Ascending aorta (tissue), 2 donors: ENCODE measurements around the gene LINC00632. TPM values are rescaled to one million over a fixed set of nuclear protein-coding genes. Genes with fewer than 3 reads are reported as not detected.
"Not testable (repeated sequence)": the region's sequence is repeated elsewhere in the genome, so short reads cannot be mapped to it uniquely, and the experiment has no call there.

Experiments used
- DNase-seq, 2 donors: peaks; one replicate each; pipeline ENCODE4 v3.0.0-alpha.2; 2019; ENCODE audit warnings: low spot score in 2 of 2
- H3K27ac ChIP-seq, 2 donors: fragments of 200-600 bp; sonication (generic); one replicate each; pipeline ENCODE4 v1.5.1; 2016 to 2017; ENCODE audit warnings: mild to moderate bottlenecking in 1 of 2
- H3K27me3 ChIP-seq: fragments of 200-600 bp; sonication (generic); one replicate; pipeline ENCODE4 v1.5.1; 2017
- H3K36me3 ChIP-seq, 2 donors: fragments of 200-600 bp; sonication (generic); one replicate each; pipeline ENCODE4 v1.5.1; 2016
- H3K4me1 ChIP-seq, 2 donors: fragments of 200-600 bp; sonication (generic); one replicate each; pipeline ENCODE4 v1.5.1; 2016 to 2017; ENCODE audit warnings: mild to moderate bottlenecking in 1 of 2
- H3K4me3 ChIP-seq, 2 donors: fragments of 200-600 bp; sonication (generic); one replicate each; pipeline ENCODE4 v1.5.1; 2016 to 2017; ENCODE audit warnings: mild to moderate bottlenecking in 1 of 2
- H3K9me3 ChIP-seq, 2 donors: fragments of 200-600 bp; sonication (generic); one replicate each; pipeline ENCODE4 v1.5.1; 2016
- CTCF ChIP-seq, 3 experiments: fragments of 200-600 bp in 2 of 3; fragments of 450-650 bp in 1 of 3; sonication (generic) in 2 of 3; IDR thresholded peaks; one replicate each; pipeline ENCODE4 v1.5.1; 2016 to 2019; ENCODE audit warnings: antibody characterized with exemption in 3 of 3, mild to moderate bottlenecking in 1 of 3, moderate library complexity in 1 of 3
- intact Hi-C: fragments of 100-400 bp; cut with DNase I; formaldehyde crosslinking; loops from one replicate; pipeline ENCODE4 v1.15.1; 2023
- total RNA-seq: library from RNA; depleted of rRNA; stranded (reverse); fragments of >200 nt; gene quantifications from one replicate; pipeline ENCODE4 v1.1.0, GENCODE V29; 2016

The LINC00632 gene
- total RNA-seq, result 93.2 TPM

DNA sequence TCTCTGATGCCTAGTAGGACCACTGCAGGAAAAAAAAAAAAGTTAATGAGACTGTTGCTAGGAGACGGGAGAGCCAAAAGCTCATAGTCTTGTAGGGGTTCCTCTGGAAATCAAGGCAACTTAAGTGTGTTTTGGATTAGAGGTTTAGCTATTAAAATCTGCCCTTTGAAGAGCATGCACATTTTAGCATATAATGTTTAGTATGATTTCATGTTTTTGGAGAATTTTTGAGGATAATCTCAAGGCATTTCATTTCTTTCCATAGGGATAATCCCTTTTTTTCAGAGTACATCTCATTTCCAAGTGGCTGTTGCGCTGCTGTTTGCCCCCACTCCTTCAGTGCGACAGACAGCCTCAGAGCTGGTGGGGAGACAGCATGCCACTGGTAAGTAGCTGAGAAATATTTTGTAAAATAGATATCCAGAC lies at the start of gene LINC00632:
Gene LINC00632 (plus strand): TSS at position 339 of the 426 bp plus-strand sequence.
- intact Hi-C loops, result no loop called here
- no peaks in the 10 kb centered on the region for H3K27me3 ChIP-seq
- H3K36me3 ChIP-seq, result no peaks in the 10 kb centered on the region
- no peaks in the 10 kb centered on the region for H3K4me1 ChIP-seq
- TF ChIP-seq CTCF (IDR thresholded peaks at IDR 0.05), result no peak
- no peak within 1 kb of the TSS for H3K4me3 ChIP-seq
- H3K9me3 ChIP-seq, result no peaks in the 10 kb centered on the region
- no peak within 1 kb of the TSS for H3K27ac ChIP-seq
- DNase-seq, result no peak

GRCh38 chrX:140661643-140662042 lies 47.9 kb upstream of the LINC00632 start:
- H3K9me3 ChIP-seq, result no peaks in the 10 kb centered on the region
- no peak for TF ChIP-seq CTCF (IDR thresholded peaks at IDR 0.05)
- no peak overlapping the region for H3K27ac ChIP-seq
- no peak for DNase-seq
- no peak overlapping the region for H3K4me3 ChIP-seq
- no peaks in the 10 kb centered on the region for H3K4me1 ChIP-seq
- intact Hi-C loops, result loop anchor here (10.0 kb wide), 1 partner anchor 607 kb away; no protein-coding TSS in a partner anchor
- H3K36me3 ChIP-seq, result no peaks in the 10 kb centered on the region
- H3K27me3 ChIP-seq, result no peaks in the 10 kb centered on the region

DNA sequence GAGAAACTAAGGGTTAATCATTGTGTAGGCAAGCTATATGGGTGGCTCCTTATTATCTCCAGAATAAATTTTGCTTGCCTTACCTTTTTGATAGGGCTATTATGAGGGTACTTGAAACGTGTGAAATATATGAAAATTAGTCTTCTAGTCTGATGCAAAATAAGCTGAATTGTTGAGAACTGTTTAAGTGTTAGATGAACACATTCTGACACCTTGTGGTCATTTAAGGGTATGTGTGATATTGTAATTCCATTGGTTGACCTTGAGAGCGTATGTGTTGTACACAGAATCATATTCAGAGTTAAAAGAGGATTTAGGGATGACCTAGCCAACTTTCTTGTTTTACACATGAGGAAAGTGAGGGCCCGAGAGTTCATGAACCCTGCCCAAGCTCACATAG lies 44.6 kb upstream of the LINC00632 start:
- no peak for DNase-seq
- H3K27ac ChIP-seq, result no peak overlapping the region
- intact Hi-C loops, result loop anchor here (10.0 kb wide), 1 partner anchor 610 kb away; no protein-coding TSS in a partner anchor
- H3K4me1 ChIP-seq, result no peaks in the 10 kb centered on the region
- H3K27me3 ChIP-seq, result no peaks in the 10 kb centered on the region
- TF ChIP-seq CTCF (IDR thresholded peaks at IDR 0.05), result no peak
- no peaks in the 10 kb centered on the region for H3K9me3 ChIP-seq
- no peaks in the 10 kb centered on the region for H3K36me3 ChIP-seq
- no peak overlapping the region for H3K4me3 ChIP-seq

DNA sequence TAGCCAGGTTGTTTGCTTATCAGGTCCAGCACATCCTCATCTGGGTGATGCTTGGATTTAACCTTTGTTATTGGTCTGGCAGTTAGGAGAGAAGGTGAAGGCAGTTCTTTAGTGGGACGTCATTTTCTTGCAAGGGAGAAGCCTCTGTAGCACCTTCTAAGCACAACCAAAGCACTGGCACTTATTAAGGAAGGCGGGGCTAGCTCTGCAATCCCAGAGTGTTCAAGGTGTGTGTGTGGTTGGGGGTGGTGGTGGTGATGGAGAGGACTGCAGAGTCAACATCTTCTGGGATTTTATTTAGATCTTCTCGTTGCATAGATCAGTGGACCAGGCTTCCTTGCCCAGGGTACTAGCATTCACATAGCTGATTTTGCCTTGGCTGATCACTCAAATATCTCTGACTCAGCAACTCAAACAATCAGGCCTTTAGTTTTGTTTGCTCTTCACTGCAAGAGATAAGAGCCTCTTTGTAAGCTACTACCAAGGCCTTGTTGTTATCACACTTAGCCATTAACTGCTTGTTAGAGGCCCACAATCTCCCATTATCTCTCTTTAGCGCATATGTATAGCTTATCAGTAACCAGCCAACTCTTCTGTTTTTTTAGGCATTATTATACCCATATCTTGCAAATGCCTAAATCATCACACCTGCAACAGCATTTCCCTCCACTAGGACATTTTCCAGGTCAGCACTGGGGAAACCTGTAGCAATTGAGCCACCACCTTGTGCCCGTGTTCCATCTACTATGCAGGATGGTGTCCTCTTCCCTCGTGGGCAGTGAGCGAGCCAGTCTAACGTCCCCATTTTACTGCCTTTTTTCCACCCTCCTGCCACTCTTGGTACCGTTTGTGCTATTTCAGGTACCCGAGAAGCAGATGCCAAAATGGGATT lies 36.5 kb upstream of the LINC00632 start:
- Histone ChIP-seq H3K36me3 (no peaks in the 10 kb centered on the region), H3K9me3 (no peaks in the 10 kb centered on the region), H3K4me1 (no peaks in the 10 kb centered on the region), H3K27ac (no peak overlapping the region), H3K27me3 (no peaks in the 10 kb centered on the region), H3K4me3 (no peak overlapping the region)
- intact Hi-C loops, result no loop called here
- DNase-seq, result no peak
- no peak for TF ChIP-seq CTCF (IDR thresholded peaks at IDR 0.05)

DNA sequence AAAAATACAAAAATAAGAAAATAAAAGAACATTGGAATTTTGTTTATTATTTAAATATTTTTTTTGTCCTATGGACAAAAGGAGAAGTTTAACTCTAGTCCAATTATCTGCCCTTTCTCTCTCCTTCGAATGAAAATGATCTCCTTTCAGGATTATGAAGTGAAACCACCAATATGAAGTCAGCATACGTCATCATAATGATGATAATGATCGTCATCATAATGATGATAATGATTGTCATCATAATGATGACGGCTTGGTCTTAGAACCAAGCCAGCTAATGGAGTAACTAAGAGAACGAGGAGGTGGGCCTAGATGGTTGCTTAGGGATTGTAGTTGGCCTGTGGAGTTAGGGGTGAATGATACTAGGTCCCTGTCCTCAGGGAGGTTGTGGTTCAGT lies 21.9 kb upstream of the LINC00632 start:
- Histone ChIP-seq H3K4me3 (no peak overlapping the region), H3K27ac (no peak overlapping the region), H3K36me3 (no peaks in the 10 kb centered on the region), H3K27me3 (no peaks in the 10 kb centered on the region), H3K9me3 (no peaks in the 10 kb centered on the region), H3K4me1 (no peaks in the 10 kb centered on the region)
- DNase-seq, result no peak
- intact Hi-C loops, result no loop called here
- TF ChIP-seq CTCF (IDR thresholded peaks at IDR 0.05), result no peak

GRCh38 chrX:140691596-140691995 lies 18.0 kb upstream of the LINC00632 start:
- DNase-seq, H3K36me3 ChIP-seq, H3K4me1 ChIP-seq, intact Hi-C loops, H3K4me3 ChIP-seq, H3K9me3 ChIP-seq, H3K27me3 ChIP-seq, H3K27ac ChIP-seq: not testable (repeated sequence)
